Loucy (cell line): ENCODE measurements around the gene TBC1D12.

Experiments
- H2AFZ ChIP-seq: fragments of 200-600 bp; sonication (generic); 2 replicates; pipeline ENCODE4 v1.6.0; 2016; ENCODE audit warnings: antibody characterized with exemption, mild to moderate bottlenecking, low read length, moderate library complexity
- H3F3A ChIP-seq: fragments of 200-600 bp; 2 replicates; pipeline ENCODE4 v1.6.0; 2016; ENCODE audit warnings: antibody characterized with exemption, low read depth, mild to moderate bottlenecking
- H3K27me3 ChIP-seq: fragments of 200-600 bp; sonication (generic); 2 replicates; pipeline ENCODE4 v1.6.1; 2014; ENCODE audit warnings: low read length, mild to moderate bottlenecking; ENCODE audit not compliant: insufficient read depth, poor library complexity, severe bottlenecking
- H3K36me3 ChIP-seq: fragments of 200-600 bp; sonication (generic); 2 replicates; pipeline ENCODE4 v1.6.1; 2016; ENCODE audit warnings: low read length; ENCODE audit not compliant: insufficient read depth
- H3K4me1 ChIP-seq: fragments of 200-600 bp; sonication (generic); 2 replicates; pipeline ENCODE4 v1.5.1; 2014; ENCODE audit warnings: low read length, mild to moderate bottlenecking; ENCODE audit not compliant: insufficient read depth, poor library complexity, severe bottlenecking
- H3K4me2 ChIP-seq: fragments of 200-600 bp; sonication (generic); 2 replicates; pipeline ENCODE4 v1.6.0; 2014; ENCODE audit warnings: antibody characterized with exemption, low read length, low read depth, mild to moderate bottlenecking; ENCODE audit not compliant: poor library complexity, severe bottlenecking
- H3K4me3 ChIP-seq: fragments of 200-600 bp; sonication (generic); 2 replicates; pipeline ENCODE4 v1.5.1; 2014; ENCODE audit warnings: low read length, mild to moderate bottlenecking, mixed read lengths; ENCODE audit not compliant: poor library complexity, severe bottlenecking
- H3K79me2 ChIP-seq: fragments of 200-600 bp; sonication (generic); 2 replicates; pipeline ENCODE4 v1.6.1; 2014; ENCODE audit warnings: low read length; ENCODE audit not compliant: insufficient read depth
- H3K9ac ChIP-seq: fragments of 200-600 bp; sonication (generic); 2 replicates; pipeline ENCODE4 v1.6.0; 2014; ENCODE audit warnings: mild to moderate bottlenecking, low read depth, low read length, moderate library complexity; ENCODE audit not compliant: poor library complexity, severe bottlenecking
- H3K9me2 ChIP-seq: fragments of 200-600 bp; sonication (generic); replicated peaks from 2 replicates; pipeline ENCODE4 v1.6.1; 2016; ENCODE audit warnings: low read depth, low read length, mixed read lengths
- H3K9me3 ChIP-seq: fragments of 200-600 bp; sonication (generic); 2 replicates; pipeline ENCODE4 v1.6.1; 2014; ENCODE audit warnings: mild to moderate bottlenecking, antibody characterized with exemption, low read length, low read depth; ENCODE audit not compliant: insufficient read depth
- H4K20me1 ChIP-seq: fragments of 200-600 bp; sonication (generic); 2 replicates; pipeline ENCODE4 v1.6.0; 2014; ENCODE audit warnings: antibody characterized with exemption, low read length, mild to moderate bottlenecking; ENCODE audit not compliant: insufficient read depth, poor library complexity, severe bottlenecking
- CTCF ChIP-seq: fragments of 200-600 bp; sonication (generic); conservative IDR thresholded peaks from 2 replicates; pipeline ENCODE4 v1.5.1; 2014; ENCODE audit warnings: mild to moderate bottlenecking, antibody characterized with exemption, low read length
- EZH2phosphoT487 ChIP-seq: fragments of 200-600 bp; IDR thresholded peaks from 2 replicates; pipeline ENCODE4 v1.6.1; 2018; ENCODE audit warnings: antibody characterized with exemption, mild to moderate bottlenecking, moderate library complexity, borderline replicate concordance

TBC1D12 gene

GRCh38 chr10:94493463-94493862, 91.1 kb downstream of the TBC1D12 start:
- no peaks in the 10 kb centered on the region for H3K27me3 ChIP-seq
- H3F3A ChIP-seq = no peaks in the 10 kb centered on the region
- H3K9me3 ChIP-seq = no peaks in the 10 kb centered on the region
- no peak for TF ChIP-seq EZH2phosphoT487
- no peaks in the 10 kb centered on the region for H3K79me2 ChIP-seq
- H3K4me1 ChIP-seq = no peaks in the 10 kb centered on the region
- H4K20me1 ChIP-seq = no peaks in the 10 kb centered on the region
- no peak overlapping the region for H3K4me2 ChIP-seq
- no peaks in the 10 kb centered on the region for H3K36me3 ChIP-seq
- H3K4me3 ChIP-seq = no peak overlapping the region
- H2AFZ ChIP-seq = no peak overlapping the region
- no peaks in the 10 kb centered on the region for H3K9me2 ChIP-seq
- H3K9ac ChIP-seq = no peak overlapping the region

- Histone ChIP-seq H3K9ac (no peak overlapping the region), H3K4me3 (no peak overlapping the region), H3K4me1 (no peaks in the 10 kb centered on the region), H3K4me2 (no peak overlapping the region), H3K27me3 (no peaks in the 10 kb centered on the region), H3K9me3 (no peaks in the 10 kb centered on the region), H3K9me2 (no peaks in the 10 kb centered on the region), H3K79me2 (no peaks in the 10 kb centered on the region), H3K36me3 (no peaks in the 10 kb centered on the region), H3F3A (no peaks in the 10 kb centered on the region), H4K20me1 (no peaks in the 10 kb centered on the region), H2AFZ (no peak overlapping the region)
- TF ChIP-seq CTCF (no peak), EZH2phosphoT487 (no peak)
These were observed 93.7 kb downstream of the TBC1D12 start for GRCh38 chr10:94496010-94496409.

GRCh38 chr10:94496646-94497045, 94.3 kb downstream of the TBC1D12 start:
- H3K4me1 ChIP-seq = no peaks in the 10 kb centered on the region
- H2AFZ ChIP-seq = no peak overlapping the region
- no peak overlapping the region for H3K9ac ChIP-seq
- H3K9me2 ChIP-seq = no peaks in the 10 kb centered on the region
- H3K79me2 ChIP-seq = no peaks in the 10 kb centered on the region
- no peak overlapping the region for H3K4me3 ChIP-seq
- no peak overlapping the region for H3K4me2 ChIP-seq
- H3K27me3 ChIP-seq = no peaks in the 10 kb centered on the region
- no peaks in the 10 kb centered on the region for H4K20me1 ChIP-seq
- no peaks in the 10 kb centered on the region for H3K36me3 ChIP-seq
- TF ChIP-seq EZH2phosphoT487 (no peak), CTCF (no peak)
- H3K9me3 ChIP-seq = no peaks in the 10 kb centered on the region
- H3F3A ChIP-seq = no peaks in the 10 kb centered on the region

- no peak overlapping the region for H3K9ac ChIP-seq
- H4K20me1 ChIP-seq = no peaks in the 10 kb centered on the region
- H2AFZ ChIP-seq = no peak overlapping the region
- H3K4me3 ChIP-seq = no peak overlapping the region
- H3F3A ChIP-seq = no peaks in the 10 kb centered on the region
- TF ChIP-seq CTCF = peak; percentile 50
- no peak for TF ChIP-seq EZH2phosphoT487
- no peaks in the 10 kb centered on the region for H3K4me1 ChIP-seq
- no peaks in the 10 kb centered on the region for H3K36me3 ChIP-seq
- no peaks in the 10 kb centered on the region for H3K79me2 ChIP-seq
- no peaks in the 10 kb centered on the region for H3K9me2 ChIP-seq
- H3K4me2 ChIP-seq = no peak overlapping the region
- no peaks in the 10 kb centered on the region for H3K27me3 ChIP-seq
- no peaks in the 10 kb centered on the region for H3K9me3 ChIP-seq
These were observed 97.7 kb downstream of the TBC1D12 start for GRCh38 chr10:94500063-94500462.
